GM04503 (cell line): Measurements from ENCODE around the gene ZNF669.
"Not testable (repeated sequence)": the region's sequence is repeated elsewhere in the genome, so short reads cannot be mapped to it uniquely, and the experiment has no call there.

Source experiments
- DNase-seq: peaks from one replicate; pipeline ENCODE4 v3.0.0-alpha.2; 2012; ENCODE audit warnings: low read depth

ZNF669 gene

GRCh38 chr1:247103859-247104591, at the start of gene ZNF669:
Gene ZNF669 (minus strand): TSS chr1:247104356. CDS start chr1:247104199, 157 bp downstream.
- DNase-seq: peak; percentile 80

- no peak for DNase-seq
Observed at GRCh38 chr1:247147781-247148180, 43.6 kb upstream of the ZNF669 start.

GRCh38 chr1:247147120-247147519, 43.0 kb upstream of the ZNF669 start:
- DNase-seq: not testable (repeated sequence)

GRCh38 chr1:247146671-247147070, 42.5 kb upstream of the ZNF669 start:
- no peak for DNase-seq

- no peak for DNase-seq
Observed at GRCh38 chr1:247145279-247145678, 41.1 kb upstream of the ZNF669 start.

GRCh38 chr1:247139557-247139956, 35.4 kb upstream of the ZNF669 start:
- DNase-seq: not testable (repeated sequence)

- no peak for DNase-seq
Observed at GRCh38 chr1:247131236-247131635, 27.1 kb upstream of the ZNF669 start.

GRCh38 chr1:247127519-247128282, 23.5 kb upstream of the ZNF669 start:
- not testable (repeated sequence) for DNase-seq

GRCh38 chr1:247126601-247127000, 22.4 kb upstream of the ZNF669 start:
- not testable (repeated sequence) for DNase-seq

GRCh38 chr1:247126166-247126565, 22.0 kb upstream of the ZNF669 start:
- DNase-seq: not testable (repeated sequence)

GRCh38 chr1:247121382-247121781, 17.2 kb upstream of the ZNF669 start:
- no peak for DNase-seq

GRCh38 chr1:247120408-247120668, 16.2 kb upstream of the ZNF669 start:
- not testable (repeated sequence) for DNase-seq

GRCh38 chr1:247119600-247120407, 15.6 kb upstream of the ZNF669 start:
- DNase-seq: no peak

- DNase-seq: no peak
Observed at GRCh38 chr1:247118946-247119446, 14.8 kb upstream of the ZNF669 start.

GRCh38 chr1:247115545-247115944, 11.4 kb upstream of the ZNF669 start:
- no peak for DNase-seq

GRCh38 chr1:247115141-247115510, 11.0 kb upstream of the ZNF669 start:
- DNase-seq: no peak

- DNase-seq: no peak
Observed at GRCh38 chr1:247114351-247115140, 10.4 kb upstream of the ZNF669 start.

- DNase-seq: no peak
Observed at GRCh38 chr1:247113733-247114271, 9.6 kb upstream of the ZNF669 start.

- DNase-seq: no peak
Observed at GRCh38 chr1:247113094-247113497, 8.9 kb upstream of the ZNF669 start.

GRCh38 chr1:247112479-247112781, 8.3 kb upstream of the ZNF669 start:
- DNase-seq: no peak

- no peak for DNase-seq
Observed at GRCh38 chr1:247111700-247112478, 7.7 kb upstream of the ZNF669 start.
